Measurements from ENCODE around the gene NDUFS4.
"Not testable (repeated sequence)": the region's sequence is repeated elsewhere in the genome, so short reads cannot be mapped to it uniquely, and the experiment has no call there.

NDUFS4 gene

DNA sequence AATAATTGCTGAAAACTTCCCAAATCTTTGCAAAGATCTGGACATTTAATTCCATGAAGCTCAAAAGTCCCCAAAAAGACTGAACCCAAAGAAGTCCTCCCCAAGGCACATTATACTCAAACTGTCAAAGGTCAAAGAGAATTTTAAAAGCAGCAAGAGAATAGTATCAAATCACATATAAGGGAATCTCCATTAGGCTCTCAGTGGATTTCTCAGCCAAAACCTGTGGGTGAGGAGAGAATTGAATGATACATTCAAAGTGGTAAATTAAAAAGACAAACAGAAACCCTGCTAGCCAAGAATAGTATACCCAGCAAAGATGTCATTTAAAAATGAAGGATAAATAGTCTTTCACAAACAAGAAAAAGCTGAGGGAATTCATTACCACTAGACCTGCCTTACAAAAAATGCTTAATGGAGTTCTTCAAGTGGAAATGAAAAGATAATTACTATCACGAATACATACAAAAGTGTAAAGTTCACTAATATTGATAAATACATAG is 134.1 kb downstream of the NDUFS4 start:
- Histone ChIP-seq H3K36me3 (ENCODE audit: insufficient read depth, low read length) (no peaks in the 10 kb centered on the region), H3K27ac (ENCODE audit: low read length) (no peak overlapping the region), H3K4me1 (ENCODE audit: insufficient read depth, low read length) (no peaks in the 10 kb centered on the region), H3K4me2 (ENCODE audit: insufficient read depth, low read length) (no peak overlapping the region), H3K9me3 (ENCODE audit: insufficient read depth, low read length, severe bottlenecking) (peaks cover 10% of the 10 kb centered on the region), H4K20me1 (ENCODE audit: insufficient read depth, low read length) (no peaks in the 10 kb centered on the region), H3K4me3 (ENCODE audit: low read depth in 1 of 2, low read length in 2 of 2) (no peak overlapping the region), H2AFZ (ENCODE audit: low read depth, low read length) (no peak overlapping the region), H3K79me2 (ENCODE audit: insufficient read depth, low read length) (no peaks in the 10 kb centered on the region), H3K9ac (ENCODE audit: low read depth, low read length) (no peak overlapping the region), H3K27me3 (ENCODE audit: insufficient read depth, low read length, poor library complexity) (no peaks in the 10 kb centered on the region)
- ATAC-seq (ENCODE audit: insufficient read depth, low read depth) (no peak), DNase-seq (no peak)
- TF ChIP-seq EZH2 (IDR thresholded peaks at IDR 0.05; ENCODE audit: borderline replicate concordance, low read depth, low read length, severe bottlenecking), result no peak
- TF ChIP-seq, protein P1, sequence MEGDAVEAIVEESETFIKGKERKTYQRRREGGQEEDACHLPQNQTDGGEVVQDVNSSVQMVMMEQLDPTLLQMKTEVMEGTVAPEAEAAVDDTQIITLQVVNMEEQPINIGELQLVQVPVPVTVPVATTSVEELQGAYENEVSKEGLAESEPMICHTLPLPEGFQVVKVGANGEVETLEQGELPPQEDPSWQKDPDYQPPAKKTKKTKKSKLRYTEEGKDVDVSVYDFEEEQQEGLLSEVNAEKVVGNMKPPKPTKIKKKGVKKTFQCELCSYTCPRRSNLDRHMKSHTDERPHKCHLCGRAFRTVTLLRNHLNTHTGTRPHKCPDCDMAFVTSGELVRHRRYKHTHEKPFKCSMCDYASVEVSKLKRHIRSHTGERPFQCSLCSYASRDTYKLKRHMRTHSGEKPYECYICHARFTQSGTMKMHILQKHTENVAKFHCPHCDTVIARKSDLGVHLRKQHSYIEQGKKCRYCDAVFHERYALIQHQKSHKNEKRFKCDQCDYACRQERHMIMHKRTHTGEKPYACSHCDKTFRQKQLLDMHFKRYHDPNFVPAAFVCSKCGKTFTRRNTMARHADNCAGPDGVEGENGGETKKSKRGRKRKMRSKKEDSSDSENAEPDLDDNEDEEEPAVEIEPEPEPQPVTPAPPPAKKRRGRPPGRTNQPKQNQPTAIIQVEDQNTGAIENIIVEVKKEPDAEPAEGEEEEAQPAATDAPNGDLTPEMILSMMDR (IDR thresholded peaks at IDR 0.05; ENCODE audit: borderline replicate concordance, extremely low read depth, low read length, poor library complexity, severe bottlenecking), result no peak

DNA sequence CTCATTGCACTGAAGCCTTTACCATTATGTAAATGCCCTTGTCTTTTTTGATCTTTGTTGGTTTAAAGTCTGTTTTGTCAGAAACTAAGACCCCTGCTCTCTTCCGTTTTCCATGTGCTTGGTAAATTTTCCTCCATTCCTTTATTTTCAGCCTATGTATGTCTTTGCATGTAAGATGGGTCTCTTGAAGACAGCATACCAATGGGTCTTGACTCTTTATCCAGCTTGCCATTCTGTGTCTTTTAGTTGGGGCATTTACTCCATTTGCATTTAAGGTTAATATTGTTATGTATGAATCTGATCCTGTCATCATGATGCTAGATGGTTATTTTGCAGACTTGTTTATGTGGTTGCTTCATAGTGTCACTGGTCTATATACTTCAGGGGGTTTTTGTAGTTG is 150.0 kb downstream of the NDUFS4 start:
- not testable (repeated sequence) for H3K9ac ChIP-seq (ENCODE audit: low read depth, low read length); DNase-seq; H3K36me3 ChIP-seq (ENCODE audit: insufficient read depth, low read length); ATAC-seq (ENCODE audit: insufficient read depth, low read depth); H3K4me1 ChIP-seq (ENCODE audit: insufficient read depth, low read length); H3K27me3 ChIP-seq (ENCODE audit: insufficient read depth, low read length, poor library complexity); H3K79me2 ChIP-seq (ENCODE audit: insufficient read depth, low read length); H3K4me2 ChIP-seq (ENCODE audit: insufficient read depth, low read length); H3K9me3 ChIP-seq (ENCODE audit: insufficient read depth, low read length, severe bottlenecking); H2AFZ ChIP-seq (ENCODE audit: low read depth, low read length); H3K27ac ChIP-seq (ENCODE audit: low read length); H4K20me1 ChIP-seq (ENCODE audit: insufficient read depth, low read length); H3K4me3 ChIP-seq (ENCODE audit: low read depth in 1 of 2, low read length in 2 of 2)

DNA sequence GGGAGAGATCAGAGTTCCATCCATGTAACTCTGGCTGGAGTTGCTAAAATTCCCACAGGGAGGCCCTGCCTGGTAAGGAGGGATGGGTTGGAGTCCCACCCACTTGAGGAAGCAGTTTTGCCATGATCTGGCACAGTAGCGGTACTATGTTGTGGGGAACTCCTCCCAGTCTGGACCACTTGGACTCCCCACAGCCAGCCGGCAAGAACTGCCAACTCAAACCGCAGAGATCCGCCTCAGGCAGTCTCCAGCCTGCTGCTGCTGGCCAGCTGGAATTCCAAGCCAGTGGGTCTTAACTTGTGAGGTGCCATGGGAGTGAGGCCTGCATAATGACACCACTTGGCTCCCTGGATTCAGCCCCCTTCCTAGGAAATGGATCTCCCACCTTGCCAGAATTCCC is 151.9 kb downstream of the NDUFS4 start:
- no peaks in the 10 kb centered on the region for H3K79me2 ChIP-seq (ENCODE audit: insufficient read depth, low read length)

DNA sequence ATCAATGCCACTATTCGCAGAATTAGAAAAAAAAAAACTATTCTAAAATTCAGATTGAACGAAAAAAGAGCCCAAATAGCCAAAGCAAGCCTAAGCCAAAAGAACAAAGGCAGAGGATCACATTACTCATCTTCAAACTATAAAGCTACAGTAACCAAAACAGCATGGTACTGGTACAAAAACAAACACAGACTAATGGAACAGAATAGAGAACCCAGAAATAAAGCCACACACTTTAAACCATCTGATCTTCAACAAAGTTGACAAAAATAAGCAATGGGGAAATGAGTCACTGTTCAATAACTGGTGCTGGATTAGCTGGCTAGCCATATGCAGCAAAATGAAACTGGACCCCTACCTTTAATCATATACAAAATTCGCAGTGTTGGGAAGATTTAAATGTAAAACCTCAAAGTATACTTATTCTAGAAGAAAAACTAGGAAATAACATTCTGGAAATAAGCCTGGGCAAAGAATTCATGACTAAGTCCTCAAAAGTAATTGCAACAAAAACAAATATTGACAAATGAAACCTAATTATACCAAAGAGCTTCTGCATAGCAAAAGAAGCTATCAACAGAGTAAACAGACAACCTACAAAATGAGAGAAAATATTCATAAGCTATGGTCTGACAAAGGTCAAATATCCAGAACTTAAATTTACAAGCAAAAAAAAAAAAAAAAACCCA is 153.7 kb downstream of the NDUFS4 start:
- Histone ChIP-seq H3K4me1 (ENCODE audit: insufficient read depth, low read length) (no peaks in the 10 kb centered on the region), H3K36me3 (ENCODE audit: insufficient read depth, low read length) (no peaks in the 10 kb centered on the region), H2AFZ (ENCODE audit: low read depth, low read length) (no peak overlapping the region), H3K27me3 (ENCODE audit: insufficient read depth, low read length, poor library complexity) (no peaks in the 10 kb centered on the region), H3K9ac (ENCODE audit: low read depth, low read length) (no peak overlapping the region), H3K27ac (ENCODE audit: low read length) (no peak overlapping the region), H3K79me2 (ENCODE audit: insufficient read depth, low read length) (no peaks in the 10 kb centered on the region), H3K9me3 (ENCODE audit: insufficient read depth, low read length, severe bottlenecking) (peaks cover 3% of the 10 kb centered on the region), H3K4me3 (ENCODE audit: low read depth in 1 of 2, low read length in 2 of 2) (no peak overlapping the region), H4K20me1 (ENCODE audit: insufficient read depth, low read length) (no peaks in the 10 kb centered on the region), H3K4me2 (ENCODE audit: insufficient read depth, low read length) (no peak overlapping the region)
- no peak for TF ChIP-seq EZH2 (IDR thresholded peaks at IDR 0.05; ENCODE audit: borderline replicate concordance, low read depth, low read length, severe bottlenecking)
- DNase-seq (no peak), ATAC-seq (ENCODE audit: insufficient read depth, low read depth) (no peak)

More for the DNA sequence above, 151.9 kb downstream of the NDUFS4 start:
- Histone ChIP-seq H2AFZ (ENCODE audit: low read depth, low read length) (no peak overlapping the region), H3K27me3 (ENCODE audit: insufficient read depth, low read length, poor library complexity) (no peaks in the 10 kb centered on the region), H3K36me3 (ENCODE audit: insufficient read depth, low read length) (no peaks in the 10 kb centered on the region), H3K9ac (ENCODE audit: low read depth, low read length) (no peak overlapping the region), H3K4me3 (ENCODE audit: low read depth in 1 of 2, low read length in 2 of 2) (no peak overlapping the region), H3K4me2 (ENCODE audit: insufficient read depth, low read length) (no peak overlapping the region), H4K20me1 (ENCODE audit: insufficient read depth, low read length) (no peaks in the 10 kb centered on the region), H3K9me3 (ENCODE audit: insufficient read depth, low read length, severe bottlenecking) (peaks cover 3% of the 10 kb centered on the region), H3K27ac (ENCODE audit: low read length) (no peak overlapping the region), H3K4me1 (ENCODE audit: insufficient read depth, low read length) (no peaks in the 10 kb centered on the region)
- no peak for DNase-seq
- no peak for TF ChIP-seq EZH2 (IDR thresholded peaks at IDR 0.05; ENCODE audit: borderline replicate concordance, low read depth, low read length, severe bottlenecking)
- TF ChIP-seq, protein P1 (IDR thresholded peaks at IDR 0.05; ENCODE audit: borderline replicate concordance, extremely low read depth, low read length, poor library complexity, severe bottlenecking), result no peak
- ATAC-seq (ENCODE audit: insufficient read depth, low read depth), result no peak

Measured in DND-41 (cell line).